Measurements from ENCODE around the gene MTOR.

- no peak for TF ChIP-seq CTCF (conservative IDR thresholded peaks at IDR 0.05)
- no peak for TF ChIP-seq ZFX (IDR thresholded peaks at IDR 0.05)
Measured at GRCh38 chr1:11238311-11238710, 24.0 kb downstream of the MTOR start.
